CD14-positive monocyte (primary cell): ENCODE data around the gene ZFHX3. TPM values are rescaled to one million over a fixed set of nuclear protein-coding genes. Genes with fewer than 3 reads are reported as not detected.
A peak's percentile ranks its signal among the peaks of the same experiment; 100 is the strongest.

Source experiments
- DNase-seq, 3 donors: peaks; one replicate each; pipeline ENCODE4 v3.0.0-alpha.2; 2011 to 2022
- H2AFZ ChIP-seq: 2 replicates; pipeline ENCODE4 v1.6.0; 2012; ENCODE audit warnings: mild to moderate bottlenecking, low read depth, low read length, inconsistent platforms; ENCODE audit not compliant: insufficient read depth, poor library complexity, severe bottlenecking
- H3K27ac ChIP-seq, 2 donors: 1 replicate in 1 of 2; 2 replicates in 1 of 2; pipeline ENCODE4 v1.5.1; 2012 to 2013; ENCODE audit warnings: low read length in 2 of 2, control low read depth in 1 of 2, inconsistent platforms in 1 of 2, low read depth in 1 of 2, mild to moderate bottlenecking in 1 of 2
- H3K27me3 ChIP-seq, 2 donors: one replicate each; pipeline versions ENCODE4 v1.6.0 to v1.6.1; 2011 to 2013; ENCODE audit warnings: low read length in 2 of 2; ENCODE audit not compliant: control insufficient read depth in 2 of 2, insufficient read depth in 2 of 2
- H3K36me3 ChIP-seq, 2 donors: replicated peaks in 1 of 2; 1 replicate in 1 of 2; 2 replicates in 1 of 2; pipeline versions ENCODE4 v1.5.1 to v1.6.1; 2012 to 2013; ENCODE audit warnings: low read length in 2 of 2, control low read depth in 1 of 2, inconsistent platforms in 1 of 2, mild to moderate bottlenecking in 1 of 2; ENCODE audit not compliant: insufficient read depth in 2 of 2, control insufficient read depth in 1 of 2
- H3K4me1 ChIP-seq, 2 donors: 1 replicate in 1 of 2; 2 replicates in 1 of 2; pipeline versions ENCODE4 v1.5.1 to v1.6.1; 2012 to 2013; ENCODE audit warnings: low read length in 2 of 2, control low read depth in 1 of 2, inconsistent platforms in 1 of 2, mild to moderate bottlenecking in 1 of 2, moderate library complexity in 1 of 2; ENCODE audit not compliant: insufficient read depth in 2 of 2, control insufficient read depth in 1 of 2
- H3K4me2 ChIP-seq: replicated peaks from 2 replicates; pipeline ENCODE3; 2012; ENCODE audit warnings: low read length, moderate library complexity, mild to moderate bottlenecking; ENCODE audit not compliant: poor library complexity, severe bottlenecking; ENCODE audit errors: extremely low read depth
- H3K4me3 ChIP-seq, 3 experiments: fragments of 200-600 bp in 1 of 3; sonication (generic) in 1 of 3; replicated peaks in 1 of 3; 1 replicate in 2 of 3; 2 replicates in 1 of 3; pipeline ENCODE4 v1.5.1; 2011 to 2013; ENCODE audit warnings: low read length in 3 of 3, mild to moderate bottlenecking in 3 of 3, control low read depth in 2 of 3, low read depth in 2 of 3, inconsistent platforms in 1 of 3, moderate library complexity in 1 of 3
- H3K79me2 ChIP-seq: 2 replicates; pipeline ENCODE4 v1.6.0; 2012; ENCODE audit warnings: mild to moderate bottlenecking, control low read depth, inconsistent platforms, low read length, moderate library complexity; ENCODE audit not compliant: insufficient read depth
- H3K9ac ChIP-seq: 2 replicates; pipeline ENCODE4 v1.6.0; 2017; ENCODE audit warnings: low read length, mild to moderate bottlenecking; ENCODE audit not compliant: insufficient read depth, poor library complexity, severe bottlenecking
- H3K9me3 ChIP-seq, 2 donors: replicated peaks in 1 of 2; 1 replicate in 1 of 2; 2 replicates in 1 of 2; pipeline versions ENCODE4 v1.5.1 to v1.6.1; 2012 to 2013; ENCODE audit warnings: low read length in 2 of 2, control low read depth in 1 of 2; ENCODE audit not compliant: control insufficient read depth in 1 of 2, insufficient read depth in 1 of 2
- H4K20me1 ChIP-seq: 2 replicates; pipeline ENCODE4 v1.6.0; 2012; ENCODE audit warnings: mild to moderate bottlenecking, low read length, control low read depth, moderate library complexity; ENCODE audit not compliant: insufficient read depth
- H3K27ac Mint-ChIP-seq, 7 donors: one replicate each; pipeline ENCODE4 v1.8.0; 2020; ENCODE audit warnings: mild to moderate bottlenecking in 7 of 7, mixed read lengths in 7 of 7, moderate library complexity in 6 of 7, inconsistent platforms in 2 of 7
- H3K27me3 Mint-ChIP-seq, 3 donors: one replicate each; pipeline ENCODE4 v1.8.0; 2021 to 2022; ENCODE audit warnings: low read depth in 3 of 3, mild to moderate bottlenecking in 3 of 3, mixed read lengths in 3 of 3, moderate library complexity in 3 of 3, inconsistent platforms in 1 of 3
- H3K36me3 Mint-ChIP-seq, 2 donors: one replicate each; pipeline ENCODE4 v1.8.0; 2020; ENCODE audit warnings: mixed read lengths in 2 of 2, inconsistent platforms in 1 of 2, mild to moderate bottlenecking in 1 of 2
- H3K4me1 Mint-ChIP-seq: one replicate; pipeline ENCODE4 v1.8.0; 2020; ENCODE audit warnings: mild to moderate bottlenecking, mixed read lengths
- H3K4me3 Mint-ChIP-seq, 2 donors: one replicate each; pipeline ENCODE4 v1.8.0; 2020; ENCODE audit warnings: mild to moderate bottlenecking in 2 of 2, mixed read lengths in 2 of 2, moderate library complexity in 1 of 2
- H3K9me3 Mint-ChIP-seq, 7 donors: one replicate each; pipeline ENCODE4 v1.8.0; 2020 to 2022; ENCODE audit warnings: mixed read lengths in 7 of 7, mild to moderate bottlenecking in 6 of 7, moderate library complexity in 6 of 7, inconsistent platforms in 2 of 7
- CTCF ChIP-seq: fragments of 200-600 bp; IDR thresholded peaks from one replicate; pipeline ENCODE4 v1.8.0; 2022; ENCODE audit warnings: antibody characterized with exemption, mild to moderate bottlenecking
- WGBS: methylation state at CpG from one replicate; pipeline ENCODE4 v1.1.5; 2013; ENCODE audit warnings: missing lambda C conversion rate; ENCODE audit not compliant: insufficient coverage; 5-methylcytosine and 5-hydroxymethylcytosine counted together
- intact Hi-C, 2 donors: fragments of 100-400 bp; cut with micrococcal nuclease; formaldehyde crosslinking; loops; one replicate each; pipeline versions ENCODE4 v1.15.0 to v1.15.1; 2023
- polyA plus RNA-seq, 3 donors: library from polyadenylated mRNA; depleted of rRNA in 1 of 3; unstranded in 2 of 3; stranded (reverse) in 1 of 3; fragments of 300-500 nt in 2 of 3; fragments of >200 nt in 1 of 3; fragmentation: Illumina TruSeq in 2 of 3; gene quantifications; 1 replicate in 2 of 3; 2 replicates in 1 of 3; pipeline ENCODE4 v1.2.3, GENCODE V29; 2012 to 2021

Gene ZFHX3
- polyA plus RNA-seq, 3 donors, result 0.42 to 4.2 (median 0.43) TPM

- no peak for TF ChIP-seq CTCF
- H3K79me2 ChIP-seq, result no peaks in the 10 kb centered on the region
- H3K4me3 ChIP-seq, result no peak overlapping the region
- peaks cover 22 to 23% of the 10 kb centered on the region in 2 donors for H3K4me1 ChIP-seq
- Mint-ChIP-seq H3K36me3 (peaks cover 12 to 15% of the 10 kb centered on the region in 2 donors), H3K27ac (peak overlapping the region in 3 of 7 donors; percentile 30 to 56 (median 43)), H3K4me3 (no peak overlapping the region), H3K9me3 (no peaks in the 10 kb centered on the region), H3K4me1 (peaks cover 27% of the 10 kb centered on the region), H3K27me3 (peaks cover 3 to 7% (median 4%) of the 10 kb centered on the region in 3 donors)
- no peak overlapping the region for H2AFZ ChIP-seq
- 71% methylated on average over 1 of the region's 3 CpGs for WGBS
- no peaks in the 10 kb centered on the region for H3K36me3 ChIP-seq
- H3K9me3 ChIP-seq, result no peaks in the 10 kb centered on the region
- H3K27me3 ChIP-seq, result no peaks in the 10 kb centered on the region
- no peak overlapping the region for H3K27ac ChIP-seq
- DNase-seq, result peak in 1 of 3 donors; percentile 12
- no peak overlapping the region for H3K4me2 ChIP-seq
- intact Hi-C loops, result loop anchor here (5.0 to 10.0 kb wide), 3 partner anchors 119 to 146 kb away; no protein-coding TSS in a partner anchor
- no peaks in the 10 kb centered on the region for H4K20me1 ChIP-seq
- H3K9ac ChIP-seq, result no peak overlapping the region
Measured at GRCh38 chr16:72785886-72786285, 262.0 kb downstream of the ZFHX3 start.

- H3K9ac ChIP-seq, result no peak overlapping the region
- H3K4me1 ChIP-seq, result peaks cover 22 to 23% of the 10 kb centered on the region in 2 donors
- H3K36me3 Mint-ChIP-seq, result peaks cover 10 to 13% of the 10 kb centered on the region in 2 donors
- no peak overlapping the region for H3K27ac ChIP-seq
- no peaks in the 10 kb centered on the region for H3K9me3 ChIP-seq
- H3K36me3 ChIP-seq, result no peaks in the 10 kb centered on the region
- peaks cover 3 to 7% (median 4%) of the 10 kb centered on the region in 3 donors for H3K27me3 Mint-ChIP-seq
- H3K4me2 ChIP-seq, result no peak overlapping the region
- no peaks in the 10 kb centered on the region for H3K9me3 Mint-ChIP-seq
- no peak for TF ChIP-seq CTCF
- H3K4me3 Mint-ChIP-seq, result no peak overlapping the region
- H3K27ac Mint-ChIP-seq, result peak overlapping the region in 3 of 7 donors; percentile 17 to 41 (median 40)
- intact Hi-C loops, result loop anchor here (5.0 to 10.0 kb wide), 3 partner anchors 118 to 147 kb away; no protein-coding TSS in a partner anchor
- peaks cover 27% of the 10 kb centered on the region for H3K4me1 Mint-ChIP-seq
- no peak overlapping the region for H3K4me3 ChIP-seq
- DNase-seq, result no peak
- H4K20me1 ChIP-seq, result no peaks in the 10 kb centered on the region
- no CpG with 5 or more reads among the region's 2 CpGs for whole genome bisulfite sequencing
- no peaks in the 10 kb centered on the region for H3K79me2 ChIP-seq
- H3K27me3 ChIP-seq, result no peaks in the 10 kb centered on the region
- no peak overlapping the region for H2AFZ ChIP-seq
Measured at GRCh38 chr16:72785171-72785570, 262.8 kb downstream of the ZFHX3 start.
